Esophagus muscularis mucosa (tissue), 4 donors: ENCODE measurements around the gene FHL3. TPM values are rescaled to one million over a fixed set of nuclear protein-coding genes. Genes with fewer than 3 reads are reported as not detected.
A peak's percentile ranks its signal among the peaks of the same experiment; 100 is the strongest.

Source experiments
- DNase-seq: peaks from one replicate; pipeline ENCODE4 v3.0.0-alpha.2; 2017; ENCODE audit errors: extremely low spot score
- H3K27ac ChIP-seq, 4 donors: fragments of 200-600 bp; sonication (generic); replicated peaks in 1 of 4; 1 replicate in 3 of 4; 2 replicates in 1 of 4; pipeline ENCODE4 v1.5.1; 2016 to 2019; ENCODE audit warnings: mild to moderate bottlenecking in 1 of 4
- H3K27me3 ChIP-seq, 4 donors: fragments of 200-600 bp; sonication (generic); one replicate each; pipeline versions ENCODE4 v1.5.1 to v1.6.0; 2016 to 2019
- H3K36me3 ChIP-seq, 4 donors: fragments of 200-600 bp; sonication (generic); one replicate each; pipeline ENCODE4 v1.5.1; 2016 to 2019
- H3K4me1 ChIP-seq, 4 donors: fragments of 200-600 bp; sonication (generic); one replicate each; pipeline ENCODE4 v1.5.1; 2016 to 2019
- H3K4me3 ChIP-seq, 4 donors: fragments of 200-600 bp; sonication (generic); 1 replicate in 2 of 4; 2 replicates in 2 of 4; pipeline ENCODE4 v1.5.1; 2016 to 2019; ENCODE audit warnings: mild to moderate bottlenecking in 4 of 4, moderate library complexity in 1 of 4
- H3K9me3 ChIP-seq, 4 donors: fragments of 200-600 bp; sonication (generic); 1 replicate in 3 of 4; 2 replicates in 1 of 4; pipeline ENCODE4 v1.5.1; 2016 to 2019
- EP300 ChIP-seq: sonication (generic); formaldehyde crosslinking; IDR thresholded peaks from one replicate; pipeline ENCODE4 v1.6.1; 2017; ENCODE audit warnings: antibody characterized with exemption
- POLR2A ChIP-seq: fragments of 450-650 bp; IDR thresholded peaks from one replicate; pipeline ENCODE4 v1.6.1; 2017; ENCODE audit warnings: antibody characterized with exemption, moderate library complexity, mild to moderate bottlenecking, low read depth
- POLR2AphosphoS5 ChIP-seq, 2 donors: sonication (generic); formaldehyde crosslinking; IDR thresholded peaks; one replicate each; pipeline ENCODE4 v1.6.1; 2017; ENCODE audit warnings: antibody characterized with exemption in 2 of 2
- WGBS: methylation state at CpG from one replicate; pipeline ENCODE4 v1.1.5; 2018; 5-methylcytosine and 5-hydroxymethylcytosine counted together
- intact Hi-C: fragments of 100-400 bp; cut with DNase I; formaldehyde crosslinking; loops from one replicate; pipeline ENCODE4 v1.15.1; 2023
- total RNA-seq, 4 donors: library from RNA; depleted of rRNA; stranded (reverse); fragments of >200 nt; gene quantifications; one replicate each; pipeline versions ENCODE4 v1.1.0 to v1.2.1, GENCODE V29; 2016
- TF ChIP-seq, protein P1 (sequence below), 3 experiments: fragments of 200-600 bp in 2 of 3; fragments of 450-650 bp in 1 of 3; sonication (generic) in 2 of 3; IDR thresholded peaks; one replicate each; pipeline ENCODE4 v1.5.1; 2017 to 2019; ENCODE audit warnings: antibody characterized with exemption in 3 of 3, mild to moderate bottlenecking in 2 of 3, moderate library complexity in 1 of 3

FHL3 gene
- total RNA-seq, 4 donors from 2014 or later, result 38.3 to 76.9 (median 52.9) TPM

DNA sequence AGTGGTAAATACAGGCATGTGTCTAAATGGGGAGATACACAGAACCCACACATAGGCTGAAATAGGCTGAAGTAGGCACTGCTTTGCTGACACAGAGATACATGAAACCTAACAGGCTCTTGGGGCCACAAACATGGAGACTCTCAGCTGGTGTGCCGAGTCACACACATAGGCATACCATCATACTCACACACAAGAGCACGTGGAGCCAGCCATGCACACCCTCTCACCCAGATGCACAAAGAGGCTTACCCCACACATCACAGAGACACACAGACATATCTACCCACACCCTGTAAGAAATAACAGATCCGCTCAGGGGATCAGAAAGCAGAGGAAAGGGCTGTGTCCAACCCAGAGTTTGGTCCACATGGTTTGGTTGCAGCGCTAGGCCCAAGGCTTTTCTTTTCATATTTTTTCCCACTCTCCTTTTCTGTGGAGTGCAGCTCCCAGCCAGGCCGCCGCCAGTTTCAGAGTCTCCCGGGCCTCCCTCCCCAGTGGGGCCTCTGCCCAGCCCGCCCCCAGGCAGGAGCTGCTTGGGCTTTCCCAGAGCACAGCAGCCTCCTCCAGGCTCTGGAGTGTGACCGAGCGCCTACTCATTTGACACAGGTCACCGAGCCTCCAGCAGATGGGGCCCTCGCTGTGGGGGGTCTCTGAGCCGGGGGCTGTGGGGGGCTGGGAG lies 45.2 kb upstream of the FHL3 start:
- 60% methylated on average over 12 of the region's 13 CpGs for WGBS
- TF ChIP-seq POLR2A (no peak), POLR2AphosphoS5 (IDR thresholded peaks at IDR 0.05) (no peak), EP300 (no peak)
- TF ChIP-seq, protein P1, sequence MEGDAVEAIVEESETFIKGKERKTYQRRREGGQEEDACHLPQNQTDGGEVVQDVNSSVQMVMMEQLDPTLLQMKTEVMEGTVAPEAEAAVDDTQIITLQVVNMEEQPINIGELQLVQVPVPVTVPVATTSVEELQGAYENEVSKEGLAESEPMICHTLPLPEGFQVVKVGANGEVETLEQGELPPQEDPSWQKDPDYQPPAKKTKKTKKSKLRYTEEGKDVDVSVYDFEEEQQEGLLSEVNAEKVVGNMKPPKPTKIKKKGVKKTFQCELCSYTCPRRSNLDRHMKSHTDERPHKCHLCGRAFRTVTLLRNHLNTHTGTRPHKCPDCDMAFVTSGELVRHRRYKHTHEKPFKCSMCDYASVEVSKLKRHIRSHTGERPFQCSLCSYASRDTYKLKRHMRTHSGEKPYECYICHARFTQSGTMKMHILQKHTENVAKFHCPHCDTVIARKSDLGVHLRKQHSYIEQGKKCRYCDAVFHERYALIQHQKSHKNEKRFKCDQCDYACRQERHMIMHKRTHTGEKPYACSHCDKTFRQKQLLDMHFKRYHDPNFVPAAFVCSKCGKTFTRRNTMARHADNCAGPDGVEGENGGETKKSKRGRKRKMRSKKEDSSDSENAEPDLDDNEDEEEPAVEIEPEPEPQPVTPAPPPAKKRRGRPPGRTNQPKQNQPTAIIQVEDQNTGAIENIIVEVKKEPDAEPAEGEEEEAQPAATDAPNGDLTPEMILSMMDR (IDR thresholded peaks at IDR 0.05), result no peak
- H3K4me1 ChIP-seq, result peaks cover 12 to 24% (median 20%) of the 10 kb centered on the region in 4 donors
- intact Hi-C loops, result no loop called here
- H3K27ac ChIP-seq, result no peak overlapping the region
- DNase-seq, result no peak
- H3K27me3 ChIP-seq, result peaks cover 0 to 46% (median 5%) of the 10 kb centered on the region in 4 donors
- H3K4me3 ChIP-seq, result no peak overlapping the region
- H3K9me3 ChIP-seq, result no peaks in the 10 kb centered on the region
- H3K36me3 ChIP-seq, result no peaks in the 10 kb centered on the region

DNA sequence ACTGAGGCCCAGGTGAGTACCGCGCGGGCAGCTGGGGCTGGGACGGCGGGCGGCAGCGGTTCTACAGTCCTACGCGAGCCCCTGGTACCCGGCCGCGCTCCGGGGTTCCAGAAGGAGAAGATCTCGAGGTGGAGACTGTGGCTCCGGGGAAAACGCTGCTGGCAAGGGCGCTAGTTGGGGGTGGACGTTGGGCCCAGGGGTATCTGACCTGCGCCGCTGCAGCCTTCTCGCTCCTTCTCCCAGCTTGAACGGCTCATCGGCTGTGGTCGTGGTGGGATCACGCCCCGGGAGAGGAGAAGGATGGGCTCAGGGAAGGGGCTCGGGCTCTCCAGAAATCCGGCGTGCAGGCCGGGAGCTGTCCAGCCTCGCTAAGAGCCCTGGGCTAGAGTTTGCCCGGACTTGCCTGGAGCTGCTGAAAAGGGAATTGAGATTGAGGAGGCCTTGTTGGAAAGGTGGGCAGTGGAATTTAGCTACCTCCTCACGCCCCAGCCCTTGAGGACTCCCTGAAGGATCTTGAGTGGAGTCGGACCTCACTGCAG lies 42.4 kb upstream of the FHL3 start:
- 16% methylated on average over 34 of the region's 34 CpGs for WGBS

DNA sequence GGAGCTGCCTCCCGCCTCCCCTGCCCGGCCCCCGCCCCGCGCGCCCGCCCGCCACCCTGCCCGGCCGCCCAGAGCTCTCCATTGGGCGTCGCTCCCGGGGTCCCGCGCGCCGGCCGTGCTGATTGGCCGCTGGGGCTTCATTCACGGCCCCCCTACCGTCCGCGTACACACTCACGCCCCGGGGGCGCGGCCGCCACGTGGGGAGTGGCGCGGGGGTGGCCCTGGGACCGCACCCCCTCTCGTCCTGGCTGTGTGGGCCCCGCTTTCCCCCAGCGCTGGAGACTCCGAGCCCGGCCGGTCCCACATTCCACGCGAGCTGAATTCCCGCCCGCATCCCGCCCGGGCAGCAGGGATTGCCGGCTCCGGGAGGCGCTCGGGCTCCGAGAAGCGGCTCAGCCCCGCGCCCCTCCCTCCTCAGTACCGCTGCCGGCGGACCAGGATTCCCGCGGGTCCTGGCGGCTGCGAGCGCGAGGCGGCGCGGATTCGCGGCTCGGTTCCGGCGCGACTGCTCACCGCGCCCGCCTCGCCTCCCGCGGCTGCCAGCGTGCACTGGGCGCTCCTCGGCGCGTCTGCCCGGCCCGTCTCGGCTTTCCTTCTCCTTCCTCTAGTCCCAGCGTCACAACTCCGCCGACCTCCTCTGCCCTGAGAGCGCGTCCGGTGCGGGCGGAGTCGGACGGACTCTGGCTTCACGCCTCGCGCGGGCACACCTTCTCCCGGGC lies 41.7 kb upstream of the FHL3 start:
- Histone ChIP-seq H3K9me3 (no peaks in the 10 kb centered on the region), H3K27me3 (peaks cover 5 to 55% (median 37%) of the 10 kb centered on the region in 4 donors), H3K36me3 (no peaks in the 10 kb centered on the region), H3K4me3 (peak overlapping the region; percentile 64 to 80 (median 73)), H3K27ac (peak overlapping the region; percentile 65 to 83 (median 73)), H3K4me1 (peaks cover 29 to 41% (median 36%) of the 10 kb centered on the region in 4 donors)
- intact Hi-C loops, result no loop called here
- peak; percentile 93 for DNase-seq
- TF ChIP-seq EP300 (no peak), POLR2AphosphoS5 (IDR thresholded peaks at IDR 0.05) (peak in 1 of 2 donors; percentile 47)
- WGBS, result 0% methylated on average over 13 of the region's 99 CpGs

More for the DNA sequence above, 42.4 kb upstream of the FHL3 start:
- intact Hi-C loops, result no loop called here
- peak overlapping the region; percentile 64 to 80 (median 73) for H3K4me3 ChIP-seq
- peaks cover 5 to 49% (median 31%) of the 10 kb centered on the region in 4 donors for H3K27me3 ChIP-seq
- no peak for DNase-seq
- H3K36me3 ChIP-seq, result no peaks in the 10 kb centered on the region
- no peaks in the 10 kb centered on the region for H3K9me3 ChIP-seq
- peaks cover 29 to 41% (median 36%) of the 10 kb centered on the region in 4 donors for H3K4me1 ChIP-seq
- peak overlapping the region; percentile 65 to 83 (median 73) for H3K27ac ChIP-seq
- TF ChIP-seq, protein P1 (IDR thresholded peaks at IDR 0.05), result no peak
- TF ChIP-seq EP300 (no peak), POLR2A (no peak), POLR2AphosphoS5 (IDR thresholded peaks at IDR 0.05) (no peak)

DNA sequence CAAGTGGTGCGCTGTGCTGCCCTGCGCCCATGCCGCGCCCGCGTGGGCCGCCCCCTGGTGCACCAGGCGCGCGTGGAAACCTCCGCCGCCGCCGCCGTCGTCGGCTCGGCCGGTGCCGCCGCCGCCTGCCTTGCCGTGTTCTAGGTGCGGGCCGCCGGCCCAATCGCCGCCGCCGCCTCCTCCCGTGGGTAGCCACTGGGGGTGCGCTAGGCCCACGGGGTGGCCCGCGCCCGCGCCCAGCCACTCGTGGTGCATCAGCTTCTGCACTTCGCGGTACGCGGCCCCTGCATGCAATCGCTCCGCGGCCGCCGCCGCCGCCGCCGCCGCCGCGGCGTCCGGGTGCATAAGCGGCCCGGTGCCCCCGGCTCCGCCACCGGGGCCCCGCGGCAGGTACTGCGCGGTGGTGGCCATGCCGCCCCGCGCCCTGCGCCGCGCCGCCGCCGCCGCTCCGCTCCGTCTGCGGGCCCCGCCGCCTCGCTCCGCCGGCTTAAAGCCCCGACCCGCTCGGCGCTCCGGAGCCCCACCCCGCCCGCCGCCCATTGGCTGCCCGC lies 41.1 kb upstream of the FHL3 start, which contains the start of gene POU3F1:
POU3F1 (minus strand) TSS at position 461 of the 551 bp plus-strand sequence; CDS start at position 411, 50 bp downstream.
- Histone ChIP-seq H3K27ac (peak within 1 kb of the TSS; percentile 65 to 83 (median 73)), H3K9me3 (no peaks in the 10 kb centered on the region), H3K4me1 (peaks cover 29 to 41% (median 36%) of the 10 kb centered on the region in 4 donors), H3K4me3 (peak within 1 kb of the TSS; percentile 64 to 80 (median 73)), H3K36me3 (no peaks in the 10 kb centered on the region), H3K27me3 (peaks cover 5 to 55% (median 43%) of the 10 kb centered on the region in 4 donors)
- intact Hi-C loops, result no loop called here
- TF ChIP-seq, protein P1 (IDR thresholded peaks at IDR 0.05), result no peak
- no peak for TF ChIP-seq POLR2AphosphoS5 (IDR thresholded peaks at IDR 0.05)
- TF ChIP-seq POLR2A, result no peak
- no peak for TF ChIP-seq EP300
- no CpG with 5 or more reads among the region's 92 CpGs for WGBS
- DNase-seq, result no peak
